Naive thymus-derived CD4-positive, alpha-beta T cell (primary cell): ENCODE measurements around the gene VPS35. TPM values are rescaled to one million over a fixed set of nuclear protein-coding genes. Genes with fewer than 3 reads are reported as not detected.
A peak's percentile ranks its signal among the peaks of the same experiment; 100 is the strongest.

Source experiments
- ATAC-seq: fragments of 150-1000 bp; cut with Tn5 transposase; 2 replicates; pipeline ENCODE4 v1.10.0; 2021; ENCODE audit warnings: mild to moderate bottlenecking, moderate library complexity
- CTCF ChIA-PET: fragments of 350-600 bp; sonication (Branson Sonifier 250); formaldehyde crosslinking; loops from one replicate; lab custom pipeline; 2021; ENCODE audit warnings: antibody characterized with exemption; lab: Charles Lee
- POLR2A ChIA-PET: fragments of 350-600 bp; sonication (Branson Sonifier 250); formaldehyde crosslinking; loops from one replicate; lab custom pipeline; 2021; ENCODE audit warnings: antibody characterized with exemption, inconsistent platforms; lab: Charles Lee
- DNase-seq, 9 donors: peaks; one replicate each; pipeline versions ENCODE4 v3.0.0 to v3.0.0-alpha.2; 2020 to 2022; ENCODE audit warnings: mixed read lengths in 1 of 9
- H3K27ac ChIP-seq: one replicate; pipeline ENCODE4 v1.7.0; 2013; ENCODE audit warnings: mild to moderate bottlenecking, low read depth, low read length, moderate library complexity
- H3K27me3 ChIP-seq, 2 donors: one replicate each; pipeline ENCODE4 v1.7.0; 2013; ENCODE audit warnings: low read length in 2 of 2, mild to moderate bottlenecking in 2 of 2, moderate library complexity in 2 of 2; ENCODE audit not compliant: control insufficient read depth in 2 of 2, insufficient read depth in 2 of 2
- H3K36me3 ChIP-seq, 3 experiments: 1 replicate in 2 of 3; 2 replicates in 1 of 3; pipeline ENCODE4 v1.7.0; 2013; ENCODE audit warnings: low read length in 3 of 3, mild to moderate bottlenecking in 3 of 3, moderate library complexity in 1 of 3; ENCODE audit not compliant: insufficient read depth in 3 of 3, control insufficient read depth in 2 of 3
- H3K4me1 ChIP-seq, 2 donors: one replicate each; pipeline ENCODE4 v1.7.0; 2013; ENCODE audit warnings: low read length in 2 of 2, mild to moderate bottlenecking in 2 of 2, moderate library complexity in 1 of 2; ENCODE audit not compliant: control insufficient read depth in 2 of 2, insufficient read depth in 2 of 2
- H3K4me3 ChIP-seq: 2 replicates; pipeline ENCODE4 v1.7.0; 2013; ENCODE audit warnings: mild to moderate bottlenecking, low read length
- H3K9me3 ChIP-seq, 3 experiments: 1 replicate in 2 of 3; 2 replicates in 1 of 3; pipeline ENCODE4 v1.7.0; 2013; ENCODE audit warnings: low read length in 3 of 3; ENCODE audit not compliant: control insufficient read depth in 2 of 3
- H3K27ac Mint-ChIP-seq, 9 donors: one replicate each; pipeline ENCODE4 v1.8.0; 2020 to 2022; ENCODE audit warnings: mixed read lengths in 9 of 9, mild to moderate bottlenecking in 8 of 9, moderate library complexity in 5 of 9, inconsistent platforms in 2 of 9
- H3K27me3 Mint-ChIP-seq, 5 donors: one replicate each; pipeline ENCODE4 v1.8.0; 2021 to 2022; ENCODE audit warnings: mixed read lengths in 5 of 5, mild to moderate bottlenecking in 1 of 5
- H3K36me3 Mint-ChIP-seq, 5 donors: one replicate each; pipeline ENCODE4 v1.8.0; 2020 to 2022; ENCODE audit warnings: mixed read lengths in 5 of 5, mild to moderate bottlenecking in 3 of 5, inconsistent platforms in 1 of 5
- H3K4me1 Mint-ChIP-seq, 7 donors: one replicate each; pipeline ENCODE4 v1.8.0; 2020 to 2022; ENCODE audit warnings: mixed read lengths in 7 of 7, mild to moderate bottlenecking in 3 of 7, inconsistent platforms in 1 of 7
- H3K4me3 Mint-ChIP-seq, 10 donors: one replicate each; pipeline ENCODE4 v1.8.0; 2020 to 2022; ENCODE audit warnings: mild to moderate bottlenecking in 10 of 10, mixed read lengths in 10 of 10, moderate library complexity in 6 of 10, inconsistent platforms in 2 of 10
- H3K9me3 Mint-ChIP-seq, 11 donors: one replicate each; pipeline ENCODE4 v1.8.0; 2020 to 2022; ENCODE audit warnings: mixed read lengths in 11 of 11, mild to moderate bottlenecking in 4 of 11, inconsistent platforms in 1 of 11, moderate library complexity in 1 of 11
- intact Hi-C, 2 donors: fragments of 100-400 bp; cut with micrococcal nuclease; formaldehyde crosslinking; loops; one replicate each; pipeline ENCODE4 v1.15.1; 2023
- polyA plus RNA-seq, 2 donors: library from polyadenylated mRNA; unstranded; fragments of 300-500 nt; fragmentation: Illumina TruSeq; gene quantifications; one replicate each; pipeline ENCODE4 v1.2.3, GENCODE V29; 2021
- total RNA-seq, 6 experiments: library from RNA in 5 of 6; stranded (reverse) in 5 of 6; gene quantifications; 1 replicate in 5 of 6; 2 replicates in 1 of 6; pipeline ENCODE4 v1.2.3 and lab custom pipeline; 2021 to 2026

VPS35 gene
- total and polyA plus RNA-seq, 7 experiments from 2014 or later, result 53.8 to 93.0 (median 85.7) TPM

DNA sequence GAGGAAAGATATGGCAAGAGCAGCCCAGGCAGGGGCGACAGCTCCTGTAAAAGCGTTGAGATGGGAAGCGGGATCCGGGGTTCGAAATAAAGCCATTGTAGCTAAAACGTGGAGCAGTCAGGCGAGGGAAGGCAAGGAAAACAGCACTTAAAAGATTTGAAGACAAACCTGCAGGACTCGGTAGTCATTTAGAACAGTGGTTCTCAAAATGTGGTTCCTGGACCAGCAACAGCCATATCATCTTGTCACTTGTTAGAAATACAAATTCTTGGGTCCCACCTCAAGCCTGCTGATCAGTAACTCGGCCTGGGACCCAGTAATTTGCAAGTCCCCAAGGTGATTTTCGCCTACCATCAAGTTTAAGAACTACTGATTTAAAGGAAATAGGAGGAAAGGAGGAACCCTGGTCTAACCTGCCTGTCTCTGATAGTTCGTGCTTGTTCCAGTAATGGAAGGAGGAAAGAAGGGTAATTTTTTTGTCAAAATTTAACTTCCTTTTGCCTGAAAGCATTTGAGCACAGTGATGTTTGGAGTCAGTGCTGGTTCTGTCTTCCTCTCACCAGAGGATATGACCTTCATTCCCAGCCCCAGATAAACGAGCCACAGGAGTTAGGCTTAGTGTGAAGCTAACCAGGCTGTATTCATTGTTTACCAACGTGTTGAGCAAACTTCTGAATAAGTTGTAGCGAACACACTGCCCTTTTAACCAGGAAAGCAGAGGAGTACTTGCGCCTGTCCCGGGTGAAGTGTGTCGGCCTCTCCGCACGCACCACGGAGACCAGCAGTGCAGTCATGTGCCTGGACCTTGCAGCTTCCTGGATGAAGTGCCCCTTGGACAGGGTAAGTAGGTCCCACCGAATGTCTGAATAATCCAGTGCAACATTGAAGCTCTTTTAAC lies 1.6 kb upstream of the VPS35 start:
- Histone ChIP-seq H3K9me3 (no peaks in the 10 kb centered on the region), H3K4me1 (peaks cover 16 to 22% of the 10 kb centered on the region in 2 donors), H3K27ac (peak overlapping the region; percentile 94), H3K27me3 (no peaks in the 10 kb centered on the region), H3K4me3 (peak overlapping the region; percentile 99), H3K36me3 (peaks cover 0 to 5% (median 0%) of the 10 kb centered on the region in 3 experiments)
- Mint-ChIP-seq H3K27me3 (no peaks in the 10 kb centered on the region), H3K4me1 (peaks cover 17 to 39% (median 29%) of the 10 kb centered on the region in 7 donors), H3K4me3 (peak overlapping the region in 1 of 10 donors; percentile 77), H3K9me3 (no peaks in the 10 kb centered on the region), H3K36me3 (peaks cover 0 to 13% (median 4%) of the 10 kb centered on the region in 5 donors), H3K27ac (peak overlapping the region in 1 of 9 donors; percentile 83)
- ChIA-PET CTCF (interaction anchor here (1.1 kb wide), 1 partner anchor 17 kb away, joined by 3 read pairs; no protein-coding TSS in a partner anchor), POLR2A (interaction anchor here (0.6 to 1.6 kb wide), 3 partner anchors 138 to 140 kb away, joined by 3 to 5 read pairs (median 5); partner anchors contain the start of gene C16orf87)
- intact Hi-C loops, result loop anchor here in 1 of 2 donors (1.0 kb wide), 1 partner anchor 17 kb away; no protein-coding TSS in a partner anchor
- peak in 1 of 9 donors; percentile 1 for DNase-seq
- ATAC-seq, result no peak

DNA sequence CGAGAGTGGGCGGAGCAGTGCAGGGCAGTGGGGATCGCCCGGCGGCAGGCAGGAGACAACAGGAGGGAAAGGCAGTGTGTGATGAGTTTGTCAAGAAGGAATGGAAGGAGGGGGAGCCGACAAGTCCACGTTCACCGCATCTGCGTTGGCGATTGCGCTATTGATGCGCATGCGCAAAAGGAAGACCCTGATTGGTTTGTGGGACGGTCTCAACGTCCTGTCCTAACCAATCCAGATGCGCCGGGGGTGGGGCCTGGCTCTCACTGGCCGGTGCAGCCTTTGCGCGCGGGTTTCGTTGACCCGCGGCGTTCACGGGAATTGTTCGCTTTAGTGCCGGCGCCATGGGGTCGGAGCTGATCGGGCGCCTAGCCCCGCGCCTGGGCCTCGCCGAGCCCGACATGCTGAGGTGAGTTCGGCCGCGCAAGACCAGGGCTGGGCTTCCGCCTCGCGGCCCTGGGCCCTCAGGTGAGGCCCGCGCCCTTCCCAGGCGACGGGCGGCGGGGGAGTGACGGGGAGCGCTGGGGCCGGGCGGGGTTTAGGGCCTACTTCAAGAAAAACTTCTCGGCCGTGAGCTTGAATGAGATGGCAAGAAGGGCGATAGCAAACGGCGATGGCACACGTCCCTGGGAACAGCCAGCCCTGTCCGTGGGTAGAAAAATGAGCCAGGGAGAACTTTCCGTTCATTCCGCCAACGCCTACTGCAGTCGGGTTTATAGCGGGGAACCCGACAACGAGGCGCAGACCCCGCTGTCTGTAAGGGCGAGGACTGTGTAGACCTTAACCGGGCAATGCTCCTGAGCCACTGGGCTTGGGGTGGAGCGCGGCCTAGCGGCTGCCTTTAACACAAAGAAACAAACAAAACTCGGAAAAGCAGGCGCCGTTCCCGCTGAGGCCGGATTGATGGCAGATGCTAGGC lies 645 bp upstream of the VPS35 start, which contains the start of gene ORC6:
ORC6 (plus strand) TSS at position 295 of the 916 bp plus-strand sequence; CDS start at position 342, 47 bp downstream.
- no peak within 1 kb of the TSS for H3K4me3 Mint-ChIP-seq
- POLR2A ChIA-PET, result interaction anchor here (0.8 to 1.6 kb wide), 2 partner anchors 141 to 283 kb away, joined by 4 to 5 read pairs; partner anchors contain the start of gene C16orf87

DNA sequence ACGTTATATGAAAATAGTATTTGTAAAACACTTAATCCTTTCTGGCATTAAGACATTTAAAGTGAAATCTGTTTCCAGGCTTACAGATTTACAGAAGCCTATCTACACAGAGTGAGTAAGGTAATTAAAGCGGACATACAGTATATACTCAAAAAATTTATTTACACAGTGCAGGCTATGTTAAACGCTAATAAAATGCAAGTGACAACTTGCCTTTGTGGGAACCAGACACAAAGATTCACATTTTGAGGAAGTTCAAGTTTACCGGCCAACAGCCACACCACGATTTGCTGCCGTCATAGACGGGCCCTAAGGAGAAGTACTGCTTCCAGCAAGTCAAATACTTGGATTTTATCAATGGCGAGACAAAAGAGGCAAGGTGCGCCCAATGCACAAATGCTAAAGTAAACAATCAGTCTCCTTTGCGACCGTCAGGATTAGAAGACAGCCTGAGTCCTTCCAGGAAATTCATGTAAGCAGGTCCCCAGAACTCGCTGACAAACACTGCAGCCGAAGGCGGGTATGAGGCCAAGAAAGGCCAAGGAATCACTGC lies 801 bp downstream of the VPS35 start:
- DNase-seq, result no peak
- H3K27ac Mint-ChIP-seq, result no peak overlapping the region
- H3K9me3 Mint-ChIP-seq, result no peaks in the 10 kb centered on the region
- Histone ChIP-seq H3K27me3 (no peaks in the 10 kb centered on the region), H3K4me3 (peak overlapping the region; percentile 99), H3K36me3 (peaks cover 0 to 5% (median 0%) of the 10 kb centered on the region in 3 experiments), H3K4me1 (peaks cover 19 to 22% of the 10 kb centered on the region in 2 donors), H3K9me3 (no peaks in the 10 kb centered on the region), H3K27ac (peak overlapping the region; percentile 94)
- no peak for ATAC-seq
- H3K27me3 Mint-ChIP-seq, result no peaks in the 10 kb centered on the region
- H3K4me3 Mint-ChIP-seq, result no peak overlapping the region
- POLR2A ChIA-PET, result no interaction called here
- CTCF ChIA-PET, result no interaction called here
- peaks cover 0 to 6% (median 0%) of the 10 kb centered on the region in 5 donors for H3K36me3 Mint-ChIP-seq
- intact Hi-C loops, result loop anchor here (2.0 to 10.0 kb wide), 8 partner anchors 67 to 1924 kb away; partner anchors contain the start of genes SIAH1 (in 2 of the 2), ITFG1 (in 1 of the 2), N4BP1 (in 1 of the 2) and NETO2 (in 1 of the 2)
- peaks cover 28 to 61% (median 49%) of the 10 kb centered on the region in 7 donors for H3K4me1 Mint-ChIP-seq

More for the DNA sequence above, 645 bp upstream of the VPS35 start, which contains the start of gene ORC6:
- ATAC-seq, result peak; percentile 85
- peaks cover 16 to 22% of the 10 kb centered on the region in 2 donors for H3K4me1 ChIP-seq
- no peaks in the 10 kb centered on the region for H3K27me3 ChIP-seq
- peak within 1 kb of the TSS; percentile 94 for H3K27ac ChIP-seq
- Mint-ChIP-seq H3K9me3 (no peaks in the 10 kb centered on the region), H3K27ac (no peak within 1 kb of the TSS), H3K27me3 (no peaks in the 10 kb centered on the region), H3K36me3 (peaks cover 0 to 6% (median under 1%) of the 10 kb centered on the region in 5 donors), H3K4me1 (peaks cover 25 to 48% (median 36%) of the 10 kb centered on the region in 7 donors)
- peak within 1 kb of the TSS; percentile 99 for H3K4me3 ChIP-seq
- peak; percentile 90 to 99 (median 97) for DNase-seq
- intact Hi-C loops, result loop anchor here (1.0 to 10.0 kb wide), 20 partner anchors 16 to 1924 kb away; partner anchors contain the start of genes C16orf87 (in 2 of the 2), DNAJA2 (in 2 of the 2), GPT2 (in 2 of the 2) and ITFG1 (in 2 of the 2)
- no peaks in the 10 kb centered on the region for H3K9me3 ChIP-seq
- CTCF ChIA-PET, result interaction anchor here (0.6 kb wide), 1 partner anchor 236 kb away, joined by 3 read pairs; no protein-coding TSS in a partner anchor
- H3K36me3 ChIP-seq, result peaks cover 0 to 5% (median 0%) of the 10 kb centered on the region in 3 experiments

DNA sequence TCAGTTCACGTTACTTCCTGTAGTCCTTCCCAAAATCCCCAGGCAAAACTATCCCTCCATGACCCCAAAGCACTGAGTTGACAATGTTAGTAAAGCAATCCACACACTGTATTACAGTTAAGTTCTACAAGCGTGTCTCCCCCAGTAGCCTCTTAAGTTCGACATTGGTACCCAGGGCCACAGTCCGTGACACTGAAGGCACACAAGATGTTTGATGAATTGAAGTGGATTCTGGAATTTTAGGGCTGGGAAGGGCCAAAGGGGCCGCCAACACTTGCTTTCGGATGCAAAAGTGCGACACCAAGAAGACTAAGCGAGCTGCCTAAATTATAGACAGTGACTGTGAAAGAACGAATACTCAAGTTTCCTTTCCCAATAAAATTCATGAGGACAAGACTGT lies 1.5 kb downstream of the VPS35 start:
- Mint-ChIP-seq H3K27me3 (no peaks in the 10 kb centered on the region), H3K4me1 (peaks cover 30 to 65% (median 51%) of the 10 kb centered on the region in 7 donors), H3K4me3 (no peak overlapping the region), H3K36me3 (peaks cover 0 to 6% (median 0%) of the 10 kb centered on the region in 5 donors), H3K27ac (peak overlapping the region in 3 of 9 donors; percentile 34 to 77 (median 36)), H3K9me3 (no peaks in the 10 kb centered on the region)
- DNase-seq (no peak), ATAC-seq (no peak)
- no peaks in the 10 kb centered on the region for H3K9me3 ChIP-seq
- H3K36me3 ChIP-seq, result peaks cover 0 to 5% (median 0%) of the 10 kb centered on the region in 3 experiments
- intact Hi-C loops, result loop anchor here in 1 of 2 donors (5.0 to 10.0 kb wide), 4 partner anchors 885 to 1925 kb away; partner anchors contain the start of genes N4BP1 and SIAH1
- ChIA-PET POLR2A (no interaction called here), CTCF (no interaction called here)
- H3K27ac ChIP-seq, result no peak overlapping the region
- H3K27me3 ChIP-seq, result no peaks in the 10 kb centered on the region
- H3K4me1 ChIP-seq, result peaks cover 22% of the 10 kb centered on the region in 2 donors
- peak overlapping the region; percentile 99 for H3K4me3 ChIP-seq

DNA sequence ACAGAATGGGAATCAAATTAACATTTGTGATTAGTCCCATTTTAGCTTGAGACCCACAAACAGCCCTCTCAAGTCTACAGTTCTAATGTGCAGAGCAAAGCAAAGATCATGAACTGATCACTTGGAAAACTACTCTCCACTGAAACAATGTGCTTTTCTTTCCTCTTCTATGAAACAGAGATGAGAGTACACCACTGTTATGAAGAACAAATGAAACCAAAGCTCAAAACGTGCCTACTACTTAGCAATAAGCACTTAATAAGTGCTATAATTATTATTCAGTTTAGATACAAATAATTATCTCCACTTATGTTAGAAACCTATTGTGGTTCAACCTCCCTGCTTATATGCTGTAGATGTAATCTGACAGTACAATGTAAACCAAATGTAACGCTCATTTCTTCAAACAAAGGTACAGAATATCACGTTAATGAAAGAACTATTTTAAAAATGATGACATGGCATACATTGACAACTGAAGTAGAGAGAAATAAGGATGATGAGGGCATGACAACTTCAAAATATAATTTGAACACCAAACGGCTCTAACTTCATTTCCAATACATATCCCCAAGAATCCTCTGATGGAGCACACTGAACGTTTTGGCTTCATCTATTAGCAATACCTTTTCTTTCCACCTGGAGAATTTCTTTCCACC lies 2.0 kb downstream of the VPS35 start:
- ChIA-PET CTCF (interaction anchor here (0.6 kb wide), 1 partner anchor 81 kb away, joined by 4 read pairs; no protein-coding TSS in a partner anchor), POLR2A (interaction anchor here (0.8 kb wide), 1 partner anchor 10 kb away, joined by 4 read pairs; no protein-coding TSS in a partner anchor)
- Histone ChIP-seq H3K9me3 (no peaks in the 10 kb centered on the region), H3K36me3 (peaks cover 0 to 5% (median 0%) of the 10 kb centered on the region in 3 experiments), H3K4me3 (peak overlapping the region; percentile 99), H3K27me3 (no peaks in the 10 kb centered on the region), H3K4me1 (peaks cover 22% of the 10 kb centered on the region in 2 donors), H3K27ac (no peak overlapping the region)
- Mint-ChIP-seq H3K9me3 (no peaks in the 10 kb centered on the region), H3K27me3 (no peaks in the 10 kb centered on the region), H3K36me3 (peaks cover 0 to 4% (median 0%) of the 10 kb centered on the region in 5 donors), H3K27ac (peak overlapping the region in 4 of 9 donors; percentile 18 to 77 (median 35)), H3K4me3 (peak overlapping the region in 4 of 10 donors; percentile 3 to 39 (median 27)), H3K4me1 (peaks cover 34 to 67% (median 57%) of the 10 kb centered on the region in 7 donors)
- intact Hi-C loops, result loop anchor here in 1 of 2 donors (5.0 to 10.0 kb wide), 4 partner anchors 885 to 1925 kb away; partner anchors contain the start of genes N4BP1 and SIAH1
- ATAC-seq (no peak), DNase-seq (no peak)
